Activated T-cell treated with anti-CD3 and anti-CD28 coated beads, Interleukin-2, amount 50 U/mL, for 24 hours (primary cell): ENCODE results near the gene LPCAT3.

Experiments
- DNase-seq: peaks from one replicate; pipeline ENCODE4 v3.0.0-alpha.2; 2020
- H3K27ac Mint-ChIP-seq: 2 replicates; pipeline ENCODE4 v1.8.0; 2020; ENCODE audit warnings: mild to moderate bottlenecking, mixed read lengths
- H3K27me3 Mint-ChIP-seq: 2 replicates; pipeline ENCODE4 v1.8.0; 2020; ENCODE audit warnings: mixed read lengths
- H3K36me3 Mint-ChIP-seq: 2 replicates; pipeline ENCODE4 v1.8.0; 2020; ENCODE audit warnings: low read depth, mixed read lengths
- H3K4me1 Mint-ChIP-seq: 2 replicates; pipeline ENCODE4 v1.8.0; 2020; ENCODE audit warnings: low read depth, mixed read lengths
- H3K4me3 Mint-ChIP-seq: 2 replicates; pipeline ENCODE4 v1.8.0; 2020; ENCODE audit warnings: mild to moderate bottlenecking, moderate library complexity, mixed read lengths
- H3K9me3 Mint-ChIP-seq: 2 replicates; pipeline ENCODE4 v1.8.0; 2020; ENCODE audit warnings: mixed read lengths

LPCAT3 gene

DNA sequence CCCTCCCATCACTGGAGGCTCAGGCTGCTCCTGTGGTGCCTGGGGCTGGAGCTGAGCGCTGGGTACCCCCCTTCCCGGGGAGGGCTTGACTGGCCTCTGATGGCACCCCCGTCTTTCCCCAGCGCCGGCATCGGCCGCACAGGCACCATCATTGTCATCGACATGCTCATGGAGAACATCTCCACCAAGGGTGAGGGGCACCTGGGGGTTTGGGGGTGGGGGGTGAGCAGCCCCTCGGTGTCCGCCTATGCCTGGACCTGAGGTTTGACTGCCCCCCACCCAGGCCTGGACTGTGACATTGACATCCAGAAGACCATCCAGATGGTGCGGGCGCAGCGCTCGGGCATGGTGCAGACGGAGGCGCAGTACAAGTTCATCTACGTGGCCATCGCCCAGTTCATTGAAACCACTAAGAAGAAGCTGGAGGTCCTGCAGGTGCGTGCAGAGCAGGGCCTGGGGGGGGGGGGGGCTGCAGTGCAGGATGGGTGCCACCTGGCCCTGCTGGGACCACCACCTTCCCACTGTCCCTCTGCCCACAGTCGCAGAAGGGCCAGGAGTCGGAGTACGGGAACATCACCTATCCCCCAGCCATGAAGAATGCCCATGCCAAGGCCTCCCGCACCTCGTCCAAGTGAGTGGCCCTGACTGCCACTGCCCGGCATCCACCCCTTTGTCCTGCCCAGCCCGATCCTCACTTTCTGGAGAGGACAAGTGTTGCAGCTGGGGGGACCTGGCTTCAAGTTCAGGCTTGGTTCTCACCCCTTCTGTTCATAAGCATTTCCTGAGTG is 58.3 kb downstream of the LPCAT3 start:
- Mint-ChIP-seq H3K27me3 (no peaks in the 10 kb centered on the region), H3K36me3 (peaks cover 87% of the 10 kb centered on the region), H3K9me3 (no peaks in the 10 kb centered on the region), H3K4me3 (peak overlapping the region; percentile 99), H3K4me1 (peaks cover 96% of the 10 kb centered on the region), H3K27ac (peak overlapping the region; percentile 99)
- no peak for DNase-seq

DNA sequence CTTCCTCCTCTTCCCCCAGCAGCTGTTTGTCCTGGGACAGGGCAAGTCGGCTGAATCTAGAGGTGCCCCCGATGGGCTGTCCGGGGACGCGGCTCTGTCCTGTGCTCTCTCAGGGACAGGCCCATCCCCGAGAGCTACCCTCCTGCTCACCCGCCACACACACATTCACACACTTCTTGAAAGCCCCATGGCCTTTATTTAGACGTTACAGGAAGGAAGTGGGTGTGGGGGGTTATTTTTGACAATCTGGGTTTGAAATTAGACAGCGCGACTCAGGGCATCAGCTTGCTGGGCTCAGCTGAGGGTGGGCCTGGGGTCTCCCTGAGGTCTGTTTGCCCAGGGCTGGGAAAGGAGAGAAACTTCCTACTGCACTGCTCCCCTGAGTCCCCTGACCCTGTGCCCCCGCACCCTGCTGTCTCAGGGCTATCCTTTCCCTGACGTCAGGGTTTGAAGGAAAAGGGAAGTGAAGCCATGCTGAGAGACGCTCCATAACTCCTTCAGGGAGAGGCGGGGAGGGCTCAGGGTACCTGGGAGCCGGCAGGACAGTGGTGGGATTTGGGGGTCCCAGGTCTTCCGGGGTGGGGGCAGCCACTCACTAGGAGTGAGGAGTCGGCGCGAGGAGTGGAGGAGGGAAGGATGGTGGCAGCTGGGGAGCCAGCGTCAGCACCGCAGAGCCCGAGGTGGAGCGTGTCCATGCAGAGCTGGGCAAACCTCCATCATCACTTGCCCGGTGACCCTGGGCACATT is 59.0 kb downstream of the LPCAT3 start:
- H3K9me3 Mint-ChIP-seq: no peaks in the 10 kb centered on the region
- peaks cover 87% of the 10 kb centered on the region for H3K36me3 Mint-ChIP-seq
- peak; percentile 78 for DNase-seq
- peak overlapping the region; percentile 99 for H3K27ac Mint-ChIP-seq
- H3K4me1 Mint-ChIP-seq: peaks cover 96% of the 10 kb centered on the region
- no peaks in the 10 kb centered on the region for H3K27me3 Mint-ChIP-seq
- peak overlapping the region; percentile 99 for H3K4me3 Mint-ChIP-seq

DNA sequence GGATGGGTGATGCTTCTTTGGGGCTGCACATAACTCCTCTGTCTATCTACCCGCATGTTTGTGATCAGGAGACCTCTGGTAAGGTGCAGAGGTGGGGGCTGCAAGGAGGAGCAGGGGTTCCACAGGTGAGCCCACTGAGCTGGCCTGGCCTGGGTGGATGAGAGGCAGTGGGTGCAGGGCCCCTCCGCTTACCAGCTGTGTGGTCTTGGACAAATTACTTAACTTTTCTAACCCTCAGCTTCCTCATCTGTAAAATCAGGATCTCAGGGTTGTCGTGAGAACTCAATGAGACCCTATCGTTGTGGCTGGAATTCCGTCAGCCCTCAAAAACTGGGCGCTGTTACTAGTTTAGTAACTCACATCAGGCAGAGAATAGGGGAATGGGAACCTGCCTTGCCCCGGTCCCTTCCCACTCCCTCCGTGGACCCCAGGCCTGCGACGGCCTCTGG is 59.6 kb downstream of the LPCAT3 start:
- H3K36me3 Mint-ChIP-seq: peaks cover 87% of the 10 kb centered on the region
- H3K9me3 Mint-ChIP-seq: no peaks in the 10 kb centered on the region
- no peaks in the 10 kb centered on the region for H3K27me3 Mint-ChIP-seq
- peaks cover 96% of the 10 kb centered on the region for H3K4me1 Mint-ChIP-seq
- peak; percentile 54 for DNase-seq
- peak overlapping the region; percentile 99 for H3K4me3 Mint-ChIP-seq
- peak overlapping the region; percentile 99 for H3K27ac Mint-ChIP-seq

GRCh38 chr12:6957741-6958608 is 60.3 kb downstream of the LPCAT3 start:
- no peaks in the 10 kb centered on the region for H3K9me3 Mint-ChIP-seq
- H3K4me3 Mint-ChIP-seq: peak overlapping the region; percentile 99
- H3K27ac Mint-ChIP-seq: peak overlapping the region; percentile 99
- peaks cover 93% of the 10 kb centered on the region for H3K36me3 Mint-ChIP-seq
- H3K4me1 Mint-ChIP-seq: peaks cover 96% of the 10 kb centered on the region
- no peaks in the 10 kb centered on the region for H3K27me3 Mint-ChIP-seq
- DNase-seq: peak; percentile 55

- H3K4me1 Mint-ChIP-seq: peaks cover 89% of the 10 kb centered on the region
- H3K27ac Mint-ChIP-seq: peak overlapping the region; percentile 99
- peaks cover 100% of the 10 kb centered on the region for H3K36me3 Mint-ChIP-seq
- H3K4me3 Mint-ChIP-seq: peak overlapping the region; percentile 99
- DNase-seq: no peak
- H3K27me3 Mint-ChIP-seq: no peaks in the 10 kb centered on the region
- no peaks in the 10 kb centered on the region for H3K9me3 Mint-ChIP-seq
These were observed 61.0 kb downstream of the LPCAT3 start for GRCh38 chr12:6957151-6957701.

DNA sequence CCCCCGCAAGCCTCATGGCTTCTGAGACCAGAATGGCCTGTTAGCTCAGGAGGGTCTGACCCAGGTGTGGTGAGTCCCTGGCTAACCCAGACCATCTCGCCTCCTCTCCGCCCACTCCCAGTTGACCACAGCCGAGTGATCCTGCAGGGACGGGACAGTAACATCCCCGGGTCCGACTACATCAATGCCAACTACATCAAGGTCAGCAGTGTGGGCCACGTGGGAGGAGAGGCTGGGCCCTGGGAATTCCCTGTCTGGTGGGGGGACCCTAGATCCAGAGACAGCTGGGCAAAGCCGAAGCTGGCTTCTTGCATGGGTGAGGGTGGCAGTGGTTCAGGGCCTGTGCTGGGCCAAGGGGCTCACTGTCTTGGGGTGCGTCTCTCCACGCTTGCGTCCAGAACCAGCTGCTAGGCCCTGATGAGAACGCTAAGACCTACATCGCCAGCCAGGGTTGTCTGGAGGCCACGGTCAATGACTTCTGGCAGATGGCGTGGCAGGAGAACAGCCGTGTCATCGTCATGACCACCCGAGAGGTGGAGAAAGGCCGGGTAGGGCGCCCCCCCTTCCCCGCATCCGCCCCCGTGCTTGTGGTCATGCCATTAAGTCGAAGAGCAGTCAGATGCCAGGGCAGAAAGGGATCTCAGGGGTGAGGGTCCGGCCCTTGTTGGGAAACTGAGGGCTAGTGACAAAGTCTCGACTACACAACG is 62.1 kb downstream of the LPCAT3 start:
- Mint-ChIP-seq H3K9me3 (no peaks in the 10 kb centered on the region), H3K4me1 (peaks cover 78% of the 10 kb centered on the region), H3K4me3 (peak overlapping the region; percentile 99), H3K27ac (peak overlapping the region; percentile 99), H3K36me3 (peaks cover 100% of the 10 kb centered on the region), H3K27me3 (no peaks in the 10 kb centered on the region)
- DNase-seq: peak; percentile 59

DNA sequence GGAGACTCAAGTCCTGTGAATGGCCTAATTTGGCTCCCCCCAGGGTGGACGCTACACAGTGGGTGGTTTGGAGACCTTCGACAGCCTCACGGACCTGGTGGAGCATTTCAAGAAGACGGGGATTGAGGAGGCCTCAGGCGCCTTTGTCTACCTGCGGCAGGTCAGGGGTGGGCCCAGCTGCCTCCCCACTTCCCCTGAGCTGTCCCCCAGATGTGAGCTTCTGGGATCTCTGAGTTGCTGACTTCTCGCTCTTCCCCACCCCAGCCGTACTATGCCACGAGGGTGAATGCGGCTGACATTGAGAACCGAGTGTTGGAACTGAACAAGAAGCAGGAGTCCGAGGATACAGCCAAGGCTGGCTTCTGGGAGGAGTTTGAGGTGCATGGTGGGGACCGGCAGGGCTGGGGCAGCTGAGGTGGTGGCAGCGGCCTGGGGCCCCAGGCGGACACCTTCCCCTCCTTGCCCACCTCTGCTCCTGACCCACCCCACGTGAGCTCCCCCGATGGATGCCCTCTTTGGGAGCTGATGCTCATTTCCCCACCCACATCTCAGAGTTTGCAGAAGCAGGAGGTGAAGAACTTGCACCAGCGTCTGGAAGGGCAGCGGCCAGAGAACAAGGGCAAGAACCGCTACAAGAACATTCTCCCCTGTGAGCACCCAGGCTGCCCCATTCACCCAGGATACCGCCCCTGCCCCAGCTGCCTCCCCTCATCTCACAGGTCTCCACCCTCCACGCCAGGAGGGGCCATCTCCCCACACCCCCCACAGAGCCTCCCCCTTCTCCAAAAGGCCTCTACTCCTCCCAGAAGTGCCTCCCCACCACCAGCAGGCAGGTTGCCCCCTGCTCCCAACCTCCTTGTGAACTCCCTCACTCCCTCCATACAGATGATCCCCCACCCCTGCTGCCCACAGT is 62.9 kb downstream of the LPCAT3 start:
- no peak for DNase-seq
- Mint-ChIP-seq H3K9me3 (no peaks in the 10 kb centered on the region), H3K36me3 (peaks cover 95% of the 10 kb centered on the region), H3K4me1 (peaks cover 78% of the 10 kb centered on the region), H3K27ac (peak overlapping the region; percentile 99), H3K27me3 (no peaks in the 10 kb centered on the region), H3K4me3 (peak overlapping the region; percentile 99)

DNA sequence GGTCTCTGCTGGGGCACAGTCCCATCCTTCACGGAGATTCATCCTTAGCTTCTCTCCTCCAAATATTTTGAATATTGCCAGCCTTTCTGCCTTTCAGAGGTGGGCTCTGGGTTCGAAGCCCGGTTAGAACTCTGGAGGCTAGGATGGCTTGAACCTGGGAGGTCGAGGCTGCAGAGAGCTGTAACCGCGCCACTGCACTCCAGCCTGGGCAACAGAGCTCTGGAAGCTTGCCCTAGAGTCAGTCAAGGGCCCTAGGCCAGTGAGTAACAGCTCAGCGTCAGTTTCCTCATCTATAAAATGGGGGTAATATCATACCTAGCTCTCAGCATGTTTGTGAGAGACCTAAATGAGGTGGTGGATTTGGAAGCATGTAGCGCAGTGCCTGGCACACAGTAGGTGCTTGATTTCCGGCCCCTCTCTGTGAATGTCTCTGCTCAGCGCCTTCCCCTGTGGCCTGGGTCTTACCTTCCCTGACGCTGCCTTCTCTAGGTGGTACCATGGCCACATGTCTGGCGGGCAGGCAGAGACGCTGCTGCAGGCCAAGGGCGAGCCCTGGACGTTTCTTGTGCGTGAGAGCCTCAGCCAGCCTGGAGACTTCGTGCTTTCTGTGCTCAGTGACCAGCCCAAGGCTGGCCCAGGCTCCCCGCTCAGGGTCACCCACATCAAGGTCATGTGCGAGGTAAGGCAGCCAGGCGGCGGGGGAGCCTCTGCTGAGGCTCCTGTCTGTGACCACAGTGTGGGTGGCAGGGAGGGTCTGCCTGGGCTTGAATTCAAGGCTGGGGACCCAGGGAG is 63.8 kb downstream of the LPCAT3 start:
- peak overlapping the region; percentile 99 for H3K27ac Mint-ChIP-seq
- peak overlapping the region; percentile 99 for H3K4me3 Mint-ChIP-seq
- H3K9me3 Mint-ChIP-seq: no peaks in the 10 kb centered on the region
- H3K36me3 Mint-ChIP-seq: peaks cover 86% of the 10 kb centered on the region
- H3K4me1 Mint-ChIP-seq: peaks cover 77% of the 10 kb centered on the region
- H3K27me3 Mint-ChIP-seq: no peaks in the 10 kb centered on the region
- peak; percentile 59 for DNase-seq

DNA sequence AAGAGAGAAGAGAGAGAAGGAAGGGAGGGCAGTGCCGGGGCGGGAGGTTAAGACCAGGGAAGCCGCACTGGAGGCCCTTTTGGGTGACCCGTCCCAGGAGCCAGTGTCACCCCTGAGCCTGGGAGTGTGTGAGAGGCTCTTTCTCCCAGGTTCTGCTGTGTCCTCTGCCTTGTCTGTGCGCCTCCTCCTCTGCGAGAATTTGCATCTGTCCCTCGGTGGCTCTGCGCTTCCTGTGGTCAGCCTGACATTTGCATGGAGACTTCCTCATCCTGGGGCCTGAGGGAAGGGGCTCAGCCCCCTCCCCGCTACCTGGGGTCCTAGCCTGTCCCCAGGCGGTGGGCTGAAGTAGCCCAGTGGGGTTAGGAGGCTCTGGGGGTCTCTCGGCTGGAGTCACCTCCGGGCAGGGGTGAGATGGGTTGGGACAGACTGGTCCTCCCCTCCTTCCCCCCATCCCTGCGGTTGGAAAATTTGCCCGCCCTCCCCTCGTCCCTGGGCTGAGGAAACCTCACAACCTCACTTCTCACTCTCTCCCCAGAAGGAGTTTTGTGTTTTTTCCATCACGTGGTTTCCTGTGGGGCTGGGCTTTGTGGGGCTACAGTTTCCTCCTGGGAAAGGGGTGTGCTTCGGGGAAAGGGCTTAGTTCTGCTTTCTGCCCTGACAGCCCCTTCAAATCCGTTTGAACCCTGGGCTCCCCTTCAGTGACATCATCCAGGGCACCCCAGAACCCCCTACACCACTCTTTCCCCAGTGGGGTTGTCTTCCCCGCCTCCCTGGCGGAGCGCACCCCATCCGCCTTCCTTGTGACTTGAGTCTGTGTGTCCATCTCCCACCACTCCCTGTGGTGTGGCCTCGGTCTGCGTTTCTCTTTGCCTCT is 64.6 kb downstream of the LPCAT3 start:
- peaks cover 78% of the 10 kb centered on the region for H3K36me3 Mint-ChIP-seq
- H3K9me3 Mint-ChIP-seq: no peaks in the 10 kb centered on the region
- no peaks in the 10 kb centered on the region for H3K27me3 Mint-ChIP-seq
- peaks cover 77% of the 10 kb centered on the region for H3K4me1 Mint-ChIP-seq
- H3K27ac Mint-ChIP-seq: peak overlapping the region; percentile 99
- H3K4me3 Mint-ChIP-seq: peak overlapping the region; percentile 99
- DNase-seq: peak; percentile 86

- peak overlapping the region; percentile 99 for H3K4me3 Mint-ChIP-seq
- peak overlapping the region; percentile 99 for H3K27ac Mint-ChIP-seq
- no peaks in the 10 kb centered on the region for H3K9me3 Mint-ChIP-seq
- no peak for DNase-seq
- peaks cover 71% of the 10 kb centered on the region for H3K36me3 Mint-ChIP-seq
- H3K27me3 Mint-ChIP-seq: no peaks in the 10 kb centered on the region
- H3K4me1 Mint-ChIP-seq: peaks cover 77% of the 10 kb centered on the region
These were observed 65.3 kb downstream of the LPCAT3 start for GRCh38 chr12:6952863-6953441.

GRCh38 chr12:6952121-6952862 is 66.0 kb downstream of the LPCAT3 start:
- peak; percentile 69 for DNase-seq
- peaks cover 67% of the 10 kb centered on the region for H3K36me3 Mint-ChIP-seq
- no peaks in the 10 kb centered on the region for H3K9me3 Mint-ChIP-seq

More at GRCh38 chr12:6952121-6952862, 66.0 kb downstream of the LPCAT3 start:
- Mint-ChIP-seq H3K27ac (peak overlapping the region; percentile 99), H3K4me3 (peak overlapping the region; percentile 99), H3K4me1 (peaks cover 77% of the 10 kb centered on the region), H3K27me3 (no peaks in the 10 kb centered on the region)
